ENCODE results near the gene HOOK1. TPM values are rescaled to one million over a fixed set of nuclear protein-coding genes. Genes with fewer than 3 reads are reported as not detected.

The HOOK1 gene
- total RNA-seq, 1 donor from 2014 or later, result 2.4 TPM

GRCh38 chr1:59879574-59879973 lies 64.8 kb downstream of the HOOK1 start:
- H3K4me1 Mint-ChIP-seq (ENCODE audit: low read depth), result no peaks in the 10 kb centered on the region
- peak; percentile 22 for DNase-seq (ENCODE audit: low spot score)
- no peak overlapping the region for H3K4me3 Mint-ChIP-seq

GRCh38 chr1:59879996-59880505 lies 65.3 kb downstream of the HOOK1 start:
- no peak for DNase-seq (ENCODE audit: low spot score)
- H3K4me1 Mint-ChIP-seq (ENCODE audit: low read depth), result no peaks in the 10 kb centered on the region
- H3K27ac Mint-ChIP-seq, result no peak overlapping the region
- H3K27me3 Mint-ChIP-seq (ENCODE audit: insufficient read depth), result peaks cover 6% of the 10 kb centered on the region
- no peak overlapping the region for H3K4me3 Mint-ChIP-seq
- H3K9me3 Mint-ChIP-seq, result peaks cover 7% of the 10 kb centered on the region
- H3K36me3 Mint-ChIP-seq (ENCODE audit: low read depth), result peaks cover 3% of the 10 kb centered on the region
- intact Hi-C loops (cut with micrococcal nuclease), result loop anchor here (1.0 kb wide), 1 partner anchor 67 kb away; no protein-coding TSS in a partner anchor

More at GRCh38 chr1:59879574-59879973, 64.8 kb downstream of the HOOK1 start:
- intact Hi-C loops (cut with micrococcal nuclease), result loop anchor here (1.0 kb wide), 1 partner anchor 68 kb away; no protein-coding TSS in a partner anchor
- Mint-ChIP-seq H3K27ac (no peak overlapping the region), H3K36me3 (ENCODE audit: low read depth) (peaks cover 3% of the 10 kb centered on the region), H3K9me3 (peaks cover 7% of the 10 kb centered on the region), H3K27me3 (ENCODE audit: insufficient read depth) (peaks cover 6% of the 10 kb centered on the region)

GRCh38 chr1:59880735-59881134 lies 66.0 kb downstream of the HOOK1 start:
- no peaks in the 10 kb centered on the region for H3K4me1 Mint-ChIP-seq (ENCODE audit: low read depth)
- no peak overlapping the region for H3K27ac Mint-ChIP-seq
- no peak overlapping the region for H3K4me3 Mint-ChIP-seq
- H3K9me3 Mint-ChIP-seq, result peaks cover 7% of the 10 kb centered on the region
- DNase-seq (ENCODE audit: low spot score), result no peak
- intact Hi-C loops (cut with micrococcal nuclease), result no loop called here
- H3K27me3 Mint-ChIP-seq (ENCODE audit: insufficient read depth), result peaks cover 6% of the 10 kb centered on the region
- H3K36me3 Mint-ChIP-seq (ENCODE audit: low read depth), result peaks cover 3% of the 10 kb centered on the region

GRCh38 chr1:59885160-59885832 lies 70.5 kb downstream of the HOOK1 start:
- DNase-seq (ENCODE audit: low spot score), result no peak
- Mint-ChIP-seq H3K9me3 (peaks cover 6% of the 10 kb centered on the region), H3K4me1 (ENCODE audit: low read depth) (no peaks in the 10 kb centered on the region), H3K27me3 (ENCODE audit: insufficient read depth) (peaks cover 6% of the 10 kb centered on the region), H3K4me3 (no peak overlapping the region), H3K27ac (no peak overlapping the region), H3K36me3 (ENCODE audit: low read depth) (no peaks in the 10 kb centered on the region)
- intact Hi-C loops (cut with micrococcal nuclease), result no loop called here

GRCh38 chr1:59892841-59893811 lies 78.4 kb downstream of the HOOK1 start:
- H3K27ac Mint-ChIP-seq, result no peak overlapping the region

GRCh38 chr1:59897165-59897564 lies 82.4 kb downstream of the HOOK1 start:
- DNase-seq (ENCODE audit: low spot score), result no peak
- Mint-ChIP-seq H3K9me3 (no peaks in the 10 kb centered on the region), H3K27ac (no peak overlapping the region), H3K36me3 (ENCODE audit: low read depth) (no peaks in the 10 kb centered on the region), H3K27me3 (ENCODE audit: insufficient read depth) (no peaks in the 10 kb centered on the region), H3K4me1 (ENCODE audit: low read depth) (peaks cover 9% of the 10 kb centered on the region), H3K4me3 (no peak overlapping the region)
- intact Hi-C loops (cut with micrococcal nuclease), result no loop called here

More at GRCh38 chr1:59892841-59893811, 78.4 kb downstream of the HOOK1 start:
- Mint-ChIP-seq H3K27me3 (ENCODE audit: insufficient read depth) (no peaks in the 10 kb centered on the region), H3K4me1 (ENCODE audit: low read depth) (peaks cover 9% of the 10 kb centered on the region), H3K36me3 (ENCODE audit: low read depth) (no peaks in the 10 kb centered on the region), H3K4me3 (no peak overlapping the region), H3K9me3 (peaks cover 5% of the 10 kb centered on the region)
- DNase-seq (ENCODE audit: low spot score), result no peak
- intact Hi-C loops (cut with micrococcal nuclease), result no loop called here

- Mint-ChIP-seq H3K36me3 (ENCODE audit: low read depth) (no peaks in the 10 kb centered on the region), H3K27me3 (ENCODE audit: insufficient read depth) (no peaks in the 10 kb centered on the region), H3K4me1 (ENCODE audit: low read depth) (peaks cover 5% of the 10 kb centered on the region), H3K4me3 (no peak overlapping the region), H3K9me3 (no peaks in the 10 kb centered on the region), H3K27ac (no peak overlapping the region)
- intact Hi-C loops (cut with micrococcal nuclease), result no loop called here
- DNase-seq (ENCODE audit: low spot score), result no peak
Measured at GRCh38 chr1:59898927-59899326, 84.2 kb downstream of the HOOK1 start.

GRCh38 chr1:59900640-59901039 lies 85.9 kb downstream of the HOOK1 start:
- DNase-seq (ENCODE audit: low spot score), result no peak
- intact Hi-C loops (cut with micrococcal nuclease), result no loop called here

GRCh38 chr1:59901770-59902388 lies 87.1 kb downstream of the HOOK1 start:
- no peaks in the 10 kb centered on the region for H3K36me3 Mint-ChIP-seq (ENCODE audit: low read depth)
- peaks cover 5% of the 10 kb centered on the region for H3K4me1 Mint-ChIP-seq (ENCODE audit: low read depth)
- no peak overlapping the region for H3K4me3 Mint-ChIP-seq
- H3K27ac Mint-ChIP-seq, result no peak overlapping the region
- intact Hi-C loops (cut with micrococcal nuclease), result no loop called here
- H3K27me3 Mint-ChIP-seq (ENCODE audit: insufficient read depth), result no peaks in the 10 kb centered on the region
- DNase-seq (ENCODE audit: low spot score), result no peak
- H3K9me3 Mint-ChIP-seq, result no peaks in the 10 kb centered on the region

More at GRCh38 chr1:59900640-59901039, 85.9 kb downstream of the HOOK1 start:
- Mint-ChIP-seq H3K36me3 (ENCODE audit: low read depth) (no peaks in the 10 kb centered on the region), H3K27ac (no peak overlapping the region), H3K4me1 (ENCODE audit: low read depth) (peaks cover 5% of the 10 kb centered on the region), H3K9me3 (no peaks in the 10 kb centered on the region), H3K4me3 (no peak overlapping the region), H3K27me3 (ENCODE audit: insufficient read depth) (no peaks in the 10 kb centered on the region)

GRCh38 chr1:59903141-59903754 lies 88.5 kb downstream of the HOOK1 start:
- no peak overlapping the region for H3K27ac Mint-ChIP-seq

GRCh38 chr1:59906931-59907330 lies 92.2 kb downstream of the HOOK1 start:
- Mint-ChIP-seq H3K36me3 (ENCODE audit: low read depth) (peaks cover 3% of the 10 kb centered on the region), H3K4me3 (no peak overlapping the region), H3K9me3 (no peaks in the 10 kb centered on the region), H3K27ac (no peak overlapping the region), H3K27me3 (ENCODE audit: insufficient read depth) (no peaks in the 10 kb centered on the region), H3K4me1 (ENCODE audit: low read depth) (peaks cover 5% of the 10 kb centered on the region)
- DNase-seq (ENCODE audit: low spot score), result no peak
- intact Hi-C loops (cut with micrococcal nuclease), result no loop called here

More at GRCh38 chr1:59903141-59903754, 88.5 kb downstream of the HOOK1 start:
- Mint-ChIP-seq H3K27me3 (ENCODE audit: insufficient read depth) (no peaks in the 10 kb centered on the region), H3K4me1 (ENCODE audit: low read depth) (peaks cover 5% of the 10 kb centered on the region), H3K36me3 (ENCODE audit: low read depth) (no peaks in the 10 kb centered on the region), H3K9me3 (no peaks in the 10 kb centered on the region), H3K4me3 (no peak overlapping the region)
- no peak for DNase-seq (ENCODE audit: low spot score)
- intact Hi-C loops (cut with micrococcal nuclease), result loop anchor here (1.0 kb wide), 1 partner anchor 44 kb away; no protein-coding TSS in a partner anchor

- Mint-ChIP-seq H3K27ac (no peak overlapping the region), H3K4me3 (no peak overlapping the region), H3K9me3 (no peaks in the 10 kb centered on the region), H3K27me3 (ENCODE audit: insufficient read depth) (no peaks in the 10 kb centered on the region), H3K36me3 (ENCODE audit: low read depth) (peaks cover 3% of the 10 kb centered on the region), H3K4me1 (ENCODE audit: low read depth) (peaks cover 4% of the 10 kb centered on the region)
- no peak for DNase-seq (ENCODE audit: low spot score)
- intact Hi-C loops (cut with micrococcal nuclease), result no loop called here
Measured at GRCh38 chr1:59908084-59908483, 93.3 kb downstream of the HOOK1 start.
